Psoas muscle (tissue), 8 donors: ENCODE data around the gene PON1. TPM values are rescaled to one million over a fixed set of nuclear protein-coding genes. Genes with fewer than 3 reads are reported as not detected.

ENCODE experiments used
- ATAC-seq, 4 donors: fragments of 200-7000 bp; cut with Tn5 transposase; one replicate each; pipeline ENCODE4 v1.9.1; 2020; ENCODE audit warnings: moderate library complexity in 3 of 4, mild to moderate bottlenecking in 2 of 4
- DNase-seq, 2 donors: peaks; one replicate each; pipeline ENCODE4 v3.0.0-alpha.2; 2020
- H3K27ac ChIP-seq: fragments of 200-600 bp; one replicate; pipeline ENCODE4 v1.8.0; 2022
- H3K27me3 ChIP-seq, 3 donors: fragments of 200-600 bp in 1 of 3; one replicate each; pipeline versions ENCODE4 v1.6.1 to v1.8.0; 2013 to 2022; ENCODE audit warnings: low read length in 2 of 3, mild to moderate bottlenecking in 2 of 3, moderate library complexity in 1 of 3; ENCODE audit not compliant: insufficient read depth in 3 of 3
- H3K36me3 ChIP-seq, 2 donors: fragments of 200-600 bp in 1 of 2; one replicate each; pipeline versions ENCODE4 v1.6.1 to v1.8.0; 2013 to 2022; ENCODE audit warnings: low read depth in 1 of 2, mild to moderate bottlenecking in 1 of 2, moderate library complexity in 1 of 2; ENCODE audit not compliant: insufficient read depth in 1 of 2
- H3K4me1 ChIP-seq: fragments of 200-600 bp; one replicate; pipeline ENCODE4 v1.8.0; 2022
- H3K4me3 ChIP-seq: fragments of 200-600 bp; one replicate; pipeline ENCODE4 v1.8.0; 2022; ENCODE audit warnings: mild to moderate bottlenecking
- H3K9me3 ChIP-seq: fragments of 200-600 bp; one replicate; pipeline ENCODE4 v1.8.0; 2022
- CTCF ChIP-seq: fragments of 200-600 bp; IDR thresholded peaks from one replicate; pipeline ENCODE4 v1.8.0; 2022; ENCODE audit warnings: antibody characterized with exemption
- WGBS, 3 donors: extraction: QIAGEN DNeasy Blood & Tissue Kit; methylation state at CpG; one replicate each; pipeline versions ENCODE4 v1.1.6 to v1.1.7; 2013; 5-methylcytosine and 5-hydroxymethylcytosine counted together
- intact Hi-C, 2 donors: fragments of 100-400 bp; cut with DNase I; formaldehyde crosslinking; loops; one replicate each; pipeline versions ENCODE4 v1.11.0 to v1.14.2; 2022
- polyA plus RNA-seq, 3 donors: library from polyadenylated mRNA; stranded (reverse); fragments of 200-250 nt; gene quantifications; one replicate each; pipeline ENCODE4 v1.2.3, GENCODE V29; 2013
- total RNA-seq, 4 donors: library from RNA; stranded (reverse); fragmentation: NEBNext Ultra II Directional in 2 of 4; extraction: Animal tissue kit (Norgen Biotek cat#: 25700) in 2 of 4; gene quantifications; one replicate each; pipeline versions ENCODE4 v1.2.1 to v1.2.4, GENCODE V29; 2021 to 2023
- donor health status: healthy with polysubstance abuse.
- donor health status: DM: no; HTN: no; CAD: no; lungs with moderate emphysema.
- donor health status: Bipolar disorder and iron deficiency.
- donor health status: healthy.
- donor health status: DM: yes; HTN: yes; CAD: no.
- donor health status: DM: no; HTN: no; CAD: no.
- donor health status: DM: no; HTN: no; CAD: no.
- donor health status: DM: yes; HTN: yes; CAD: no.

Gene PON1
- total and polyA plus RNA-seq, 7 donors = 0.04 to 0.10 TPM; not detected in 5

DNA sequence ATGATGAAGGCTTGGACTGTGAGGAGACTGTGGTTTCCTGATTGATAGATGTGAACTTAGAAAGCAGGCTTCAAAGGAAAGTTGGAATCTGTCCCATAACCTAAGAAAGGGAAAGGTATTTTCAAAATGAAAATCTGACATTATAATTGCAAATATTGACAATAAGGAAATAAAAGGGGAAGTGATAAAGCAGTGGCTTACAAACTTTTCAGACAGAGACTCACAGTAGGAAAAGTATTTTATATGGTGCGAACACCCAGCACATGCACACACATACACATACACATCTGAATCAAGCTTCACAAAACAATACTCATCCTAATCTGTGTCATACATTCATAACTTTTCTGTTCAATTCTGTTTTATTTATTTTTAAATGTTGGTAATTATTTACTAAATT is 4.8 kb downstream of the PON1 start:
- DNase-seq (no peak), ATAC-seq (no peak)
- intact Hi-C loops = no loop called here
- peaks cover 0 to 3% (median 0%) of the 10 kb centered on the region in 3 donors for H3K27me3 ChIP-seq
- H3K36me3 ChIP-seq = no peaks in the 10 kb centered on the region
- no peak for TF ChIP-seq CTCF
- H3K4me1 ChIP-seq = no peaks in the 10 kb centered on the region
- H3K27ac ChIP-seq = no peak overlapping the region
- 97 to 100% (median 99%) methylated on average over 1 of the region's 1 CpG for WGBS, 3 donors
- no peak overlapping the region for H3K4me3 ChIP-seq
- no peaks in the 10 kb centered on the region for H3K9me3 ChIP-seq

DNA sequence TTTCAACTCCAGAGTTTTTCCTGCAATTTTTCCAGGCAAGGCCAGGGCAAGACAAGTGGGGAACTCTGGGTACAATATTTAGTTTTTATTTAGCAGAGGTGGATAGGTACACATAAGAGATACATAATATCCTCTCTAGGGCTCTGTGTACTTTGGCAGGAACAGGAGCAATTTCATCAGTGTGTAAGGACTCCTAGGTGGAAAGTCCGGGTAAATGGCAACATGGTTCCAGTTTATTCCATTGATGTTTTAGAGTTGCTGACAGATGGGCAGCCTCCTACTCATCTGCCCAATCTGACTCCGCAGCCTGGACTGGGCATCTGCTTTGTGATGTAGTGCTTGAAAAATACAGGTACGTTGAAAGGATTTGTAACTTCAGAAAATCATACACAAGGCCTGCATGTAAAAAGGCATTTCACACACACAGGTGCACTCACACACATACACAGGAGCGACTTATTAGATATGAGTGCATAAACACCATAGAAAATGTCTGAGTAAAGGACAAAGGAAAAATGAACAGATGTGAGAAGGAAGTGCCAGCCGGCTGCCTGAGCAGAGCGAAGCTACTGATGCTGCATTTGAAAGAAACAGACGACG is 5.7 kb downstream of the PON1 start:
- no peak for TF ChIP-seq CTCF
- H3K9me3 ChIP-seq = no peaks in the 10 kb centered on the region
- no peak overlapping the region for H3K27ac ChIP-seq
- no peak for ATAC-seq
- no peak for DNase-seq
- H3K4me3 ChIP-seq = no peak overlapping the region
- intact Hi-C loops = no loop called here
- WGBS, 3 donors = 31 to 47% (median 38%) methylated on average over 8 of the region's 8 CpGs
- H3K36me3 ChIP-seq = no peaks in the 10 kb centered on the region
- no peaks in the 10 kb centered on the region for H3K4me1 ChIP-seq
- no peaks in the 10 kb centered on the region for H3K27me3 ChIP-seq

DNA sequence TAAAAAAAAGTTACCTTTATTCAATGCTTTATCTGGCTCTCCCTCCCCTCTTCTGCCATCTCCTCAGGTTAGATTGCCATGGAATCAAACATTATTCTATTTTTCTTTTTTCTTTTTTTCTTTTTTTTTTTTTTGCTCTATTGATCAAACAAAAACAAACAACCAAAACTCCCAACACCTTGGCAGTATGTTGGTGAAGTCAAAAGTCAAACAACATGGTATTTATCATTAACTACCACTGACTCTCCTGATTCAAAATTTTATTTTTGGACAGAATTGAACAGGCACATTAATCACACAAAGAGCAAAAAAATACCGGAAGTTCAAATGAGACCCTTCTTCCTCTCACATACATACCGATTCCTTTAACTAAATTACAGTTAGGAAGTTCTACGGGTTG is 6.4 kb downstream of the PON1 start:
- Histone ChIP-seq H3K27ac (no peak overlapping the region), H3K4me1 (no peaks in the 10 kb centered on the region), H3K27me3 (no peaks in the 10 kb centered on the region), H3K36me3 (no peaks in the 10 kb centered on the region), H3K9me3 (no peaks in the 10 kb centered on the region), H3K4me3 (no peak overlapping the region)
- TF ChIP-seq CTCF = no peak
- WGBS, 3 donors = 77 to 80% (median 77%) methylated on average over 3 of the region's 3 CpGs
- DNase-seq = no peak
- no peak for ATAC-seq
- intact Hi-C loops = no loop called here

- no peak for DNase-seq
- H3K4me3 ChIP-seq = no peak overlapping the region
- H3K36me3 ChIP-seq = no peaks in the 10 kb centered on the region
- H3K4me1 ChIP-seq = no peaks in the 10 kb centered on the region
- H3K27me3 ChIP-seq = no peaks in the 10 kb centered on the region
- WGBS, 3 donors = 28 to 42% (median 38%) methylated on average over 2 of the region's 2 CpGs
- H3K27ac ChIP-seq = no peak overlapping the region
- no peaks in the 10 kb centered on the region for H3K9me3 ChIP-seq
- TF ChIP-seq CTCF = no peak
- no peak for ATAC-seq
- intact Hi-C loops = no loop called here
Observed at GRCh38 chr7:95317546-95317945, 6.8 kb downstream of the PON1 start.

DNA sequence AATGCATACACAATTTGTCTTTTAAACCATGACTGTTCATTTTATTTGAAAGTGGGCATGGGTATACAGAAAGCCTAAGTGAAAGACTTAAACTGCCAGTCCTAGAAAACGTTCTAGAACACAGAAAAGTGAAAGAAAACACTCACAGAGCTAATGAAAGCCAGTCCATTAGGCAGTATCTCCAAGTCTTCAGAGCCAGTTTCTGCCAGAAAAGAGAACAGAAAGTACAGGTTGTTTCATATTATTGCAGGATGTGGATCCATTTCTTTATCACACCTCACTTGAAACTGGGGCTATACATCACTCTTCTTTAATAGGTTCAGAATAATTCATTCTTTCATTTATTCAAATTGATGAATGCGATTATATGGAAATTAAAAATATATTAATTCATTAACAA is 7.7 kb downstream of the PON1 start:
- Histone ChIP-seq H3K9me3 (no peaks in the 10 kb centered on the region), H3K27me3 (no peaks in the 10 kb centered on the region), H3K36me3 (no peaks in the 10 kb centered on the region), H3K4me3 (no peak overlapping the region), H3K27ac (no peak overlapping the region), H3K4me1 (no peaks in the 10 kb centered on the region)
- no peak for ATAC-seq
- intact Hi-C loops = no loop called here
- WGBS, 3 donors = 78 to 82% (median 82%) methylated on average over 2 of the region's 2 CpGs
- no peak for DNase-seq
- no peak for TF ChIP-seq CTCF
